Measurements from ENCODE around the gene NUCKS1. TPM values are rescaled to one million over a fixed set of nuclear protein-coding genes. Genes with fewer than 3 reads are reported as not detected.

The NUCKS1 gene
- total RNA-seq, 2 donors from 2014 or later: 80.6 to 116 TPM

- H3K36me3 ChIP-seq: no peaks in the 10 kb centered on the region
- H3K9me3 ChIP-seq: no peaks in the 10 kb centered on the region
- no peak for TF ChIP-seq CTCF (IDR thresholded peaks at IDR 0.05)
- H3K4me1 ChIP-seq (ENCODE audit: control insufficient read depth in 1 of 2, low read depth in 2 of 2): no peaks in the 10 kb centered on the region
- DNase-seq (ENCODE audit: low spot score): no peak
- H3K27me3 ChIP-seq (replicated peaks; ENCODE audit: insufficient read depth): no peaks in the 10 kb centered on the region
- H3K27ac ChIP-seq: no peak overlapping the region
- no peak for ATAC-seq (ENCODE audit: insufficient number of reproducible peaks, low FRiP score, low read depth)
- no peak overlapping the region for H3K4me3 ChIP-seq
Measured at GRCh38 chr1:205692423-205692822, 57.6 kb downstream of the NUCKS1 start.

GRCh38 chr1:205690122-205690756 is 59.7 kb downstream of the NUCKS1 start:
- ATAC-seq (ENCODE audit: insufficient number of reproducible peaks, low FRiP score, low read depth): no peak
- no peaks in the 10 kb centered on the region for H3K4me1 ChIP-seq (ENCODE audit: control insufficient read depth in 1 of 2, low read depth in 2 of 2)
- no peak overlapping the region for H3K27ac ChIP-seq
- H3K27me3 ChIP-seq (replicated peaks; ENCODE audit: insufficient read depth): no peaks in the 10 kb centered on the region
- H3K4me3 ChIP-seq: no peak overlapping the region
- H3K36me3 ChIP-seq: no peaks in the 10 kb centered on the region
- TF ChIP-seq CTCF (IDR thresholded peaks at IDR 0.05): no peak
- no peak for DNase-seq (ENCODE audit: low spot score)
- H3K9me3 ChIP-seq: no peaks in the 10 kb centered on the region

- TF ChIP-seq CTCF (IDR thresholded peaks at IDR 0.05): no peak
- ATAC-seq (ENCODE audit: insufficient number of reproducible peaks, low FRiP score, low read depth): no peak
- H3K4me3 ChIP-seq: no peak overlapping the region
- H3K36me3 ChIP-seq: no peaks in the 10 kb centered on the region
- H3K27me3 ChIP-seq (replicated peaks; ENCODE audit: insufficient read depth): no peaks in the 10 kb centered on the region
- DNase-seq (ENCODE audit: low spot score): no peak
- no peaks in the 10 kb centered on the region for H3K9me3 ChIP-seq
- H3K4me1 ChIP-seq (ENCODE audit: control insufficient read depth in 1 of 2, low read depth in 2 of 2): no peaks in the 10 kb centered on the region
- no peak overlapping the region for H3K27ac ChIP-seq
Measured at GRCh38 chr1:205689479-205689878, 60.5 kb downstream of the NUCKS1 start.

GRCh38 chr1:205688171-205689080 is 61.6 kb downstream of the NUCKS1 start:
- Histone ChIP-seq H3K4me3 (no peak overlapping the region), H3K9me3 (no peaks in the 10 kb centered on the region), H3K4me1 (ENCODE audit: control insufficient read depth in 1 of 2, low read depth in 2 of 2) (no peaks in the 10 kb centered on the region), H3K27ac (no peak overlapping the region), H3K36me3 (no peaks in the 10 kb centered on the region), H3K27me3 (replicated peaks; ENCODE audit: insufficient read depth) (no peaks in the 10 kb centered on the region)
- TF ChIP-seq CTCF (IDR thresholded peaks at IDR 0.05): no peak
- no peak for ATAC-seq (ENCODE audit: insufficient number of reproducible peaks, low FRiP score, low read depth)
- no peak for DNase-seq (ENCODE audit: low spot score)

GRCh38 chr1:205687242-205687641 is 62.7 kb downstream of the NUCKS1 start:
- Histone ChIP-seq H3K27ac (no peak overlapping the region), H3K4me3 (no peak overlapping the region), H3K4me1 (ENCODE audit: control insufficient read depth in 1 of 2, low read depth in 2 of 2) (no peaks in the 10 kb centered on the region), H3K9me3 (no peaks in the 10 kb centered on the region), H3K27me3 (replicated peaks; ENCODE audit: insufficient read depth) (no peaks in the 10 kb centered on the region), H3K36me3 (no peaks in the 10 kb centered on the region)
- TF ChIP-seq CTCF (IDR thresholded peaks at IDR 0.05): no peak
- ATAC-seq (ENCODE audit: insufficient number of reproducible peaks, low FRiP score, low read depth): no peak
- no peak for DNase-seq (ENCODE audit: low spot score)

All from thoracic aorta (tissue), 2 donors.